22Rv1 (cell line): Measurements from ENCODE around the gene GMDS.

Experiments used
- ZFX ChIP-seq: fragments of 450-650 bp; IDR thresholded peaks from 2 replicates; pipeline ENCODE4 v1.6.1; 2017; ENCODE audit warnings: antibody characterized with exemption, borderline replicate concordance
- TF ChIP-seq, protein P1 (sequence below): fragments of 450-650 bp; IDR thresholded peaks from 2 replicates; pipeline ENCODE4 v1.5.1; 2017; ENCODE audit warnings: mild to moderate bottlenecking

GRCh38 chr6:2171728-2172127 is 73.7 kb downstream of the GMDS start:
- TF ChIP-seq, protein P1, sequence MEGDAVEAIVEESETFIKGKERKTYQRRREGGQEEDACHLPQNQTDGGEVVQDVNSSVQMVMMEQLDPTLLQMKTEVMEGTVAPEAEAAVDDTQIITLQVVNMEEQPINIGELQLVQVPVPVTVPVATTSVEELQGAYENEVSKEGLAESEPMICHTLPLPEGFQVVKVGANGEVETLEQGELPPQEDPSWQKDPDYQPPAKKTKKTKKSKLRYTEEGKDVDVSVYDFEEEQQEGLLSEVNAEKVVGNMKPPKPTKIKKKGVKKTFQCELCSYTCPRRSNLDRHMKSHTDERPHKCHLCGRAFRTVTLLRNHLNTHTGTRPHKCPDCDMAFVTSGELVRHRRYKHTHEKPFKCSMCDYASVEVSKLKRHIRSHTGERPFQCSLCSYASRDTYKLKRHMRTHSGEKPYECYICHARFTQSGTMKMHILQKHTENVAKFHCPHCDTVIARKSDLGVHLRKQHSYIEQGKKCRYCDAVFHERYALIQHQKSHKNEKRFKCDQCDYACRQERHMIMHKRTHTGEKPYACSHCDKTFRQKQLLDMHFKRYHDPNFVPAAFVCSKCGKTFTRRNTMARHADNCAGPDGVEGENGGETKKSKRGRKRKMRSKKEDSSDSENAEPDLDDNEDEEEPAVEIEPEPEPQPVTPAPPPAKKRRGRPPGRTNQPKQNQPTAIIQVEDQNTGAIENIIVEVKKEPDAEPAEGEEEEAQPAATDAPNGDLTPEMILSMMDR, result no peak
- no peak for TF ChIP-seq ZFX
